Glomerular visceral epithelial cell (primary cell): ENCODE data around the gene UBTD2.
"Not testable (repeated sequence)": the region's sequence is repeated elsewhere in the genome, so short reads cannot be mapped to it uniquely, and the experiment has no call there.

ENCODE experiments used
- DNase-seq: peaks from one replicate; pipeline ENCODE4 v3.0.0-alpha.2; 2016; ENCODE audit errors: extremely low spot score

The UBTD2 gene

DNA sequence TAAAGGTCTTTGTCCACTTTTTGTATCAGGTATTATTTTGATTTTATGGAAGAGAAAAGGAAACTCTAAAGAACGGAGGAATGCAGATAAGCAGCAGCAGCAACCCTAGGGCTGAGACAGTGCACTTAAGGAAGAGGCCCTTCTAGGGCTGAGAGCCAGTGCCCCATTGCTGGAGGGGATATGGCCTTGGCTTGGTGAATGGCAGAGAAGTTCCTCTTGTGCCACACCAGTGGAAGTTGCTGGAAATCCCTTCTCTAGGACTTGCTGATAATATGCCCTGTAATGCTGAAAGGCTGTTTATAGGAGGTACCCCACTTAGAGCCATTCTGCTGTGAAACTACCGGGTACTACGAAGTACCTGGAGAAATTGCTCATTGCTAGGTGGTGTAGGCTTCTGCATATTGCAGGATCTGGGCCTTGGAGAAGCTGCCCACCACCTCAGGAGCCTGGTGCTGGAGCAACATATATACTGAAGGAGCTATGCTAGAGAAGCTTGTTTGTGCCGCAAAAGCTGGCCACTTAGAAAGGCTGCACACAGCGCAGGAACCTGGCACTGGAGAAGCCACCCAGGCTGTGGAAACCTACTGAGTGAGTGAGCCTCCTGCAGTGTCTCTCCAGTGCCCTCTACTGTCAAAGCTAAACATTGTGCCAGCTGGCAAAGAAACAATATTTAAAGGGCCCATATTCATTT is 9.6 kb upstream of the UBTD2 start:
- DNase-seq = peak; percentile 77

DNA sequence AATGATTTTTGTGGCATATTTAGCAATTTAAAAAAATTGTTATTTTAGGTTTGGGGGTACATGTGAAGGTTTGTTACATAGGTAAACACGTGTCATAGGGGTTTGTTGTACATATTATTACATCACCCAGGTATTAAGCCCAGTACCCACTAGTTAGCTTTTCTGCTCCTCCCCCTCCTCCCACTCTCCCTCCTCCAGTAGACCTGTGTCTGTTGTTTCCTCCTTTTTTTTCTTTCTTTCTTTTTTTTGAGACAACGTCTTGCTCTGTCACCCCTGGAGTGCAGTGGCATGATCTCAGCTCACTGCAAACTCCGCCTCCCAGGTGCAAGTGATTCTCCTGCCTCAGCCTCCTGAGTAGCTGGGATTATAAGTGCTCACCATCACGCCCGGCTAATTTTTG is 8.3 kb upstream of the UBTD2 start:
- DNase-seq = not testable (repeated sequence)

DNA sequence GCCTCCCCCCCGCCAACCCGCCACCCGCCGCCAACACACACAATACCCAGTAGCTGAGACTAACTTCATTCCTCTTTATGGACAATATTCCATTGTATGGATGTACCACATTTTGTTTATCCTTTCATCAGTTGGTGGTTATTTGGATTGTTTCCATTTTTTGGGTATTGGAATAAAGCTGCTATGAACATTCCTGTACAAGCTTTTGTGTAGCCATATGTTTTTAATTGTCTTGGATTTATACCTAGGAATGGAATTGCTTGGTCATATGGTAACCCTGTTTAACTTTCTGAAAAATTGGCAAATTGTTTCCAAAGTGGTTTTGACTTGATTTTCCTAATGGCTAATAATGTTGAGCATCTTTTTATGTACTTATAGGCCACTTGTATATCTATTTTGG is 4.9 kb upstream of the UBTD2 start:
- DNase-seq = no peak

DNA sequence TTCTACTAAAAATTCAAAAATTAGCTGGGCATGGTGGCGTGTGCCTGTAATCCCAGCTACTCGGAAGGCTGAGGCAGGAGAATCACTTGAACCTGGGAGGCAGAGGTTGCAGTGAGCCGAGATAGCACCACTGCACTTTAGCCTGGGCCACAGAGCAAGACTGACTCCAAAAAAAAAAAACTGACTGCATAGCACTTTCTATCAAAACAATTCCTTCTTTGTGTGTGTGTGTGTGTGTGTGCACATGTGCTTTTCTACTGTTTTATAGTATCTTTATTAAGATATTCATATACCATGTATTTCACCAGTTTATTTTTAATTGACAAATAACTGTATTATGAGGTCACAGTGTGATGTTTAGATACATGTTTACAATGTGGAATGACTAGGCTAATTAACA is 3.6 kb upstream of the UBTD2 start:
- DNase-seq = not testable (repeated sequence)

DNA sequence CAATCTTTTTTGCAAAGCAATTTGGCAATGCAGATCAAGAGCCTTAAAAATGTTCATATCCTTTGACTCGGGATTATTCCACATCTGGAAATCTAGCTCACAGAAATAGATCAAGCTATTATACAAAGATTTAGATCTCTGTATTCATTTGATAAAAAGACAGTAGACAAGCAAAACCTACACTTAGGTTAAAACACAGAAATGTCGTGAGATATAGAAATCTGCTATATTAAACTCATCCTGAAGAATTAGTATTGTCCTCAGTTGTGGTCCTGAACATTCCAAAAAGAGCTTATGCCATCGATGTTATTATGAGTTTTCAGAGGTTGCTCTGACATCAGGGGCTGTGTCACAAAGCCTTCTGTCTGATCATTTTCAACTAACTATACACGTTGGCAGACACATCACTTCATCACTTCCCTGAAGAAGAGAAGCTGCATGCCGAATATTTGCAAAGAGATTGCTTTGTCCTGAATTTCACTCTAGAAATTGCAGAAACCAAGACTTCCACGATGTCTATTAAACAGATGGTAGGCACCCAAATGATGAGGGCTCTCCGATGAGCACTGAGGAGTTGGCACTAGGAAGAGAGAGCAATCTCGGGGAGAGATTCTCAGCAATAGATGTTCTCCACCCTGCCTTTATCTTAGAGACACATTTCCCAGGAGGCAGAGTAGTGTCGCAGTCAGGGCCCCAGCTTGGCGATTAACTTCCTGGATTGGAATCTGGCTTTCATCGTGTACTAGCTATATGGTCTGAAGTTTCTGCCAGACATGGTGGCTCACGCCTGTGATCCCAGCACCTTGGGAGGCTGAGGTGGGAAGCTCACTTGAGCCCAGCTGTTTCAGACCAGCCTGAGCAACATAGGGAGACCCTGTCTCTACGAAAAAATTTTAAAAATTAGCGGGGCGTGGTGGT is 1.9 kb upstream of the UBTD2 start:
- DNase-seq = no peak

DNA sequence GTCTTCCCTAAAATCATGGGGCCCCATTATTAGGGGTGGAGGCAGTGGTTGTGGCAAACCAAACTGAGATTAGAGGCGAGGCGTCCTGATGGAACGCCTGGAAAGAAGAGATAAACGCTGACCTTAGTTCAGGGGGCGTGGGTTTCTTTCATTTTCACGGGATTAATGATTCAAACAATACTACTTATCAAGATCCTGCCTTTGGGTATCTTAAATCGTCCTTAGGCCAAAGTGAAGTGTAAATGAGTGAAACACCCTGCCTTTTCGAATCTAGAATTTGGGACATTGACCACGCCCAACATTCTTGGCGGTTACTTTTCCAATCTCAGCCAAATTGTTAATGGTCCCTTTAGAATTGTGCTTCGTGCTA is 1.0 kb upstream of the UBTD2 start:
- DNase-seq = no peak

DNA sequence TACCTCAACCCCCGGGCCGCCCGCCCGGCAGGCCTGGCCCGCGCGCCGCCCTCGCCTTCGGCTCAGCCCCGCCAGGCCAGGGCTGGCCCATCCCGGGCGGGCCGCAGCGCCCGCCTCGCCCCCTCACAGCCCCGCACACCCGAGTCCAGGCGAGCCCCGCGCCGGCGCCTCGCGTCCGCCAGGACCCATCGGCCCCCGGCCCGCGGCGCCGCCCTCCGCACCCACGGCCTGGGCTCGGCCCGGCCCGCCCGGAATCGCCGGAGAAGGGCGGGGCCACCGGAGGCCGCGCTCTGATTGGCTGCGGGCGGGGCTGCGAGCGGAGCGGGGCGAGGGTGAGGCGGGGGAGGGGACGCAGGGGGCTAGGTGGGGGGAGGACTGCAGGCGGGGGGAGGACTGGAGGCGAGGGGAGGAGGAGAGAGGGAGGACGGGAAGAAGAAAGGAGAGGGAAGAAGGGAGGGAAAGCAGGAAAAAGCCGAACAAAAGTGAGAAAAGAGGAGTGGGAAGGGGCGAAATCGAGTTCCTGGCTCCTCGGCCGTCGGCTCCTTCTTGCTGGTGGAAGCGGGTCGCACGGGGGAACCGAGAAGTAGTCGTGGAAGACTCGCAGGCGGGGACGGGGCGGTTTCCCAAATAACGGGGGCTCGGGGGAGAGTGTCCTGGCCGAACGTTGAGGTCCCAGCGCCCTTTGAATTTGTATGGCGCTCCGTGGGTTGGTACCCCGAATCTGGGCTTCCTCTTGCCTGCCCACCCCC is 472 bp upstream of the UBTD2 start:
- peak; percentile 91 for DNase-seq

DNA sequence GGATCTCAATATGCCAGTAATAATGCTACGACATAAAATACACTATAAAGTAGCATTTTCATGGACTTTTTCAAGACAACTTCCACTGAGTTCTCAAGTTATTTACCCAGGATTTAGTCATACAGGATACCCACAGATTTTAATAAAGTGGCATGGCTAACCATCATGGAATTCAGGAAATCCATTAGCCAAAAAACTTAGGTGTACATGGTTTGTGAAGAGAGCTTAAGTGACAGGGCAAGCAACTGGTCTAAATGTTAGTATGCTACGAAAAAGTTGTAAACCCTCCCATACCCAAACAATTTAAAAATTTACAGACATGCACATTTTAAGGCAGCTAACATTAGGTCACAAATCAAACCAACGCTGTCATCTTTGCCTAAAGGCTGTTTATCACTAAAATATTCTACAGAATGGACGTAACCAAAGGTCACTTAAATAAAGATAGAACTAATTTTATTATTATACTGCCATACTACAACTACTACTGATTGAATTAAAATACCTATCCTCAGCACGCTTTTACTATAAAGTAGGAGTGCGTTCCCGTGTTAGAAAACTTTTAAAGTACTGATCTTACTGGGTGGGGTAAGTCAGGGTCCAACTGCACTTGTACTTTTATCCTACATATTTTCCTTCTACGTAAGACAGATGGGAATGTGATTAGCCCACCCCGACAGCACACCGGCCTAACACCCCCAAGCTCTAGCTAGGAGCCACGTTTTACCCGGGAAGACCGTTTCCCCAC is 1.1 kb downstream of the UBTD2 start:
- DNase-seq = peak; percentile 49

DNA sequence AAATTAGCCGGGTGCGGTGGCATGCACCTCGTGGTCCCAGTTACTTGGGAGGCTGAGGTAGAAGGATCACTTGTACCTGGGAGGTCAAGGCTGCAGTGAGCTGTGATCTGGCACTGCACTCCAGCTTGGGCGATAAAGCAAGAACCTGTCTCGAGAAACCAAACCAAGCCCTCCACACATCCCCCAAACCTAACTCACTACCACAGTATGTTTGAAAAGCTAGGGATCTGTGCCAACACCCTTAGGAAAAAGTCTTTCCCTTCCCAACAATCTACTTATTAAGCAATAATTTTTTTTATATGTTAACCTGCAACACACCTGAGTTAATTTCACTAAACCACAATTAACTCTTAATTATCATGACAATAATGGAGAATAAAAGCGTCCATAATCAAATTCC is 2.2 kb downstream of the UBTD2 start:
- DNase-seq = no peak

DNA sequence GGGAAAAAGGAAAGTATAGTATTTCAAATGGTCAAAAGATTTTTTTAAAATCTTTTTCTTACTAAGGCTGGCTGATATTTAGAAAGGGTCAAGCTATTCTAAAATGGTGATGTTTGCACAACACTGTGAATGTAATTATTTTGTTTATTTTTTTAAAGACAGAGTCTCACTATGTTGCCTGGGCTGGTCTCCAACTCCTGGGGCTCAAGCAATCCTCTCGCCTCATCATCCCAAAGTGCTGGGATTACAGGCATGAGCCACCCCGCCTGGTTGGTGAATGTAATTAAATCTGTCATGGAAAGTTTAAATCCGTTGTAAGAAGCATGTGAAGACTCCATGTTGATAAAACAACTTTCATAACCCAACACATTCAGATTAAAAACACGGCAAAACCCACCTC is 2.6 kb downstream of the UBTD2 start:
- DNase-seq = no peak

DNA sequence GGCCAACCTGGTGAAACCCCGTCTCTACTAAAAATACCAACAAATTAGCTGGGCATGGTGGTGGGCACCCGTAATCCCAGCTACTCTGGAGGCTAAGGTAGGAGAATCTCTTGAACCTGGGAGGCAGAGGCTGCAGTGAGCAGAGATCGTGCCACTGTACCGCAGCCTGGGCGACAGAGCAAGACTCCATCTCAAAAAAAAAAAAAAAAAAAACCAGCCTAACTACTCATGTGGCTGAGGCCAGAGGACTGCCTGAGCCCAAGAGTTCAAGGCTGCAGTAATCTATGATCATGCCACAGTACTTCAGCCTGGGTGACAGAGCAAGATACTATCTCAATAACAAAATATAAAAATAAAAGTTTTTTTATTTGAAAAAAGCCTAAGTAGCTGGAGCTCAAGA is 3.2 kb downstream of the UBTD2 start:
- no peak for DNase-seq

DNA sequence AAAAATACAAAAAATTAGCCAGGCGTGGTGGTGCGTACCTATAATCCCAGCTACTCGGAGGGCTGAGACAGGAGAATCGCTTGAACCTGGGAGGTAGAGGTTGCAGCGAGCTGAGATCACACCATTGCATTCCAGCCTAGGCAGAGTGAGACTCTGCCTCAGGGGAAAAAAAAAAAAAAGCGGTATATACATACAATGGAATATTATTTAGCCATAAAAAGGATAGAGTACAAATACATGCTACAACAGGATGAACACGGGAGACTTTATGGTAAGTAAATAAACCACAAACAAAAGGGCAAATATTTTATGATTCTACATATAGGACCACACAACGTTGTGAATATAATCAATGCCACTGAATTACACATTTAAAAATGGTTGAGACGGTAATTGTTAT is 5.2 kb downstream of the UBTD2 start:
- DNase-seq = no peak

DNA sequence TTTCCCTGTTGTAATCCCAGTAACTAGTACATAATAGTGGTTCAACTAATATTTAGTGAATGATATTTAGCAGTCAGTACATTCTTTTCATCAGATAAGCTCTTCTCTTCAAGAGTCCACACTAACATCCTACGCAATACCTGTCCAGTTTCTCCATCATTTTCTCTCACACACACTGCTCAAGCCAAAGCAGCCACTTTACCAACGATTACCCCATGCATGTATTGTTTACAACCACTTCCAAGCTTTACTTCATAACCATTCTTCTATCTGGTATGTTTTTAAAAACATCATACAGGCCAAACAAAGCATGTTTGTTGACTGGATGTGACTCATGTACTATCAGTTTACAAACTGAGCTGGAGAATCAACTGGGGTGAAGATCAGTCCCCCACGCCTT is 7.3 kb downstream of the UBTD2 start:
- no peak for DNase-seq

DNA sequence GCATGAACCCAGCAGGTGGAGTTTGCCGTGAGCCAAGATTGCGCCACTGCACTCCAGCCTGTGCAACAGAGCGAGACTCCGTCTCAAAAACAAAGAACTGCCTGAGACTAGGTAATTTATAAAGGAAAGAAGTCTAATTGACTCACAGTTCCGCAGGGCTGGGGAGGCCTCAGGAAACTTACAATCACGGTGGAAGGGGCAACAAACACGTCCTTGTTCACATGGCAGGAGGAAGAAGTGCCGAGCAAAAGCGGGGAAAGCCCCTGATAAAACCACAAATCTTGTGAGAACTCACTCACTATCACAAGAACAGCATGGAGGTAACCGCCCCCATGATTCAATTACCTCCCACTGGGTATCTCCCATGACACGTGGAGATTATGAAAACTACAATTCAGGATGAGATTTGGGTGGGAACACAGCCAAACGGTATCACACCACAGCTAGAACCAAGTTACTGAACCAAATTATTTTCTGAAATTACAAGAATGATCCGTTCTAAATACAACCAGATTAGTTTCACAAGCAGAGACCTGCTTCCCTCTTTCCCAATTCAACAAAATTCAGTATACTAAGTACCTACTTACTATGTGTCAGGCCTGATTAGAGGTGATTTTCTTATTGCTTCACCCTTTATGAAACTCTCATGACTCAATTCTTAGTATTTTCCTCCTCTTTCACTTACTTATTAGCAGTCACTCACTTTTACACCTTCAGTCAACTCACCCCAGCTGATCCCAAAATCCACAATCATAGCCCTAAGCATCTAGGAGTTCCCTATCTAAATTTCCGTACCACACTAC is 8.4 kb downstream of the UBTD2 start:
- DNase-seq = peak; percentile 96

DNA sequence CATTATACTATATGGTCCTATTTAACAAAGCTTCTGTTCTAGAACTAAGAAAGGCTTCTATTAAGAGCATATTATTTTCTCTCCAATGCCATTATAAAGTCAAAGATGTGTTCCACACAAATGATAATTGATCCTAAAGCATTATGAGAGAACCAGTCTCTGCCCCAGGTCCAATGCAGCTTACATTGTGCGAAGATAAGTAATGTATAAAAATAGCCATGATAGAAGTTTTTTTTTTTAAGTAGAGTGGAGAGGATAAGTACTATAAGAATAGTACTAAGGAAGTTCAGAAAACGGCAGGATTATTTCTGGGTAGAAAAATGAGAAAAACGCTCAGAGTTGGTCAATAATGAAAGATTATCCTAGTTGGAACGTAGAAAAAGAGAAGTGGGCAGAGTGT is 15.6 kb downstream of the UBTD2 start:
- no peak for DNase-seq

DNA sequence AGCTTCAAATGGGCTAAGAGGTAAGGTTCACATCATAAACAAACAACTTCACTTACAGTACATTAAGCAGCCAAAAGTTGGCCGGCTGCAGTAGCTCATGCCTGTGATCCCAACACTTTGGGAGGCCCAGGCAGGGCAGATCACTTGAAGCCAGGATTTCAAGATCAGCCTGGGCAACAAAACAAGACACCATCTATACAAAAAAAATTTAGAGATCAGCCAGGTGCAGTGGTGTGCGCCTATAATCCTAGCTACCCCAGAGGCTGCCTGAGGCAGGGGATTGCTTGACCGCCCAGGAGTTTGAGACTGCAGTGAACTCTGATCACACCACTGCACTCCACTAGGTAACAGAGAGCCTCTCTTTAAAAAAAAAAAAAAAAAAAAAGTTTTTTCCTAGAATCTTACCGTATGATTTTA is 16.9 kb downstream of the UBTD2 start:
- no peak for DNase-seq

DNA sequence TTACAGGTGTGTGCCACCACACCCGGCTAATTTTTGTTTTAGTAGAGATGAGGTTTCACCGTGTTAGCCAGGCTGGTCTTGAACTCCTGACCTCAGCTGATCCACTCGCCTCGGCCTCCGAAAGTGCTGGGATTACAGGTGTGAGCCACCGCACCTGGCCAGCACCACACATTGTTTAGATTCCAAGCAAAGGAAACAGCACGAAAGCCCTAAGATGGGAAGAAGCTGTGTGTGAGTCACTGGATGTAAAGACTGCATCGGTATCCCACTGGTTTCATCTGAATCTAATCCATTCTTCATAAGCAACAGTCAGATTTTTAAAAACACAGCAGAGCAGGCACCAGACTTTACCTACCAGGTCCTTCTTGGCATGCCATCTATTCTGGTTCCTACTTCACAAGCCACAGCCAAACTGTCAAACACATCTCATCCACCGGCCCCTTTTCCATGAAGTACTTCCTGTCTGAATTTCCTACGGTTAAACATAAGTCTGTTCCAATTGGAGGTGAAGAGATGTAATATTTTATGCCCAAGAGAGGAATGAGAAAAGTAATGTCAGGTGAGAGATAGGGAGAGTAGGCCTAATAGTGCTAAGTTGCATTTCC is 17.4 kb downstream of the UBTD2 start:
- DNase-seq = no peak

DNA sequence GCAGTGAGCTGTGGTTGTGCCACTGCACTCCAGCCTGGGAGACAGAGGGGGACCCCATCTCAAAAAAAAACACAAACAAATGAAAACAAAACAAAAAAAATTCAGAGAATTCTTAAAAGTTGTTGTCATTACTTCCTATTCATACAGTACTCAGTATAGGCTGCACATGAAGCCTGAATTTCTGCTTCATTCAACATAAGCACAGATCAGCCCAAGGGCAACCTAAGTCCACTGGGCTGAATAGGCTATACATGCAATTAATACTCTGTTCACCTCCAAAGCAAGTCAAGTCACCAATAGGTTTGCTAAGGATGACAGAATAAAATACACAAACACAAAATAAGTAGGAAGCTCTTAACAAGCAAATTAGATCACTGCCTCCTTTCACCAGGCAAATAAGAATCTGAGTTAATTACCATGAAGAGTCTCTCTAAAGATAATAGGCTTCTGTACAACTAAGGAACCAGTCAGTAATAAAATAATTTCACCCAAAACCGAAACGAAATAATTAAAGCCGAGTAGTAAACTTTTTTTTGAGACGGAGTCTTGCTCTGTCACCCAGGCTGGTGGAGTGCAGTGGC is 18.7 kb downstream of the UBTD2 start:
- DNase-seq = no peak

DNA sequence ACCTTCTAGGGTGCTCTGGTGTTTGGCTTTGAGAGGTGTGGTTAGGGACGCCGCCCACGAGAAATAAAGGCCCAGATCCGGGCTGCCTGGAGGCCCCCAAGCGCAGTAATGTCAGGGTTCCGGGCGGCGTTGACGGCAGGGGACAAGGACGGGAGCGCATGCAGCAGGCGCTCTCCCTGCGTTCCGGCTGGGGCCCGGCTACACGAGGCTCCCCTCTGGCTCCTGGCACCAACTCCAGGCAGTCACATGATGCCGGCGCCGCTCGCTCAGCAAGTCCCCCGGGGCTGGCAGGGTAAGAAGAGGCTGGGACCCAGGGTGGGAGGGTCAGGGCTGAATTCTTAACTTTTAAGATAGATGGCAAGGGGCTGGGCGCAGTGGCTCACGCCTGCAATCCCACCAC is 28.1 kb downstream of the UBTD2 start:
- DNase-seq = no peak

DNA sequence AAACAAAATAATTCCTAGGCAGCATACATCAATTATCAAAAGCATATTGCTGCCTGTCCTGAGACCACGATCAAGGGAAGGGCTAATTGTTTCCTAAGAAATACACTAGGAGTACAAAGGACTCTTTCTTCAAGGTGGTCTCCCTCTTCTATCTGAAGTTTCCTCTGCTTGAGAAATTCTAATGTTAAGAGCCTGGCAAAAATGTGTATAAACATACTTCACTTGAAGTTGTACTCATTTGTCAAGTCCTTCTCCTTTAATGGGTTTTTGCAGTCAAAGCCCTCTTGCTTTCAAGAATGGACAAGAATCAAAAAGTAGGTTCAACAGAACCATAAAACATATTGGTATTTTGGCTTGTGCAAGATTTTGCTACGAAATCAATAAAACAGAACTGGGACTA is 31.1 kb downstream of the UBTD2 start:
- DNase-seq = no peak
